ENCODE data around the gene RBFOX1.

DNA sequence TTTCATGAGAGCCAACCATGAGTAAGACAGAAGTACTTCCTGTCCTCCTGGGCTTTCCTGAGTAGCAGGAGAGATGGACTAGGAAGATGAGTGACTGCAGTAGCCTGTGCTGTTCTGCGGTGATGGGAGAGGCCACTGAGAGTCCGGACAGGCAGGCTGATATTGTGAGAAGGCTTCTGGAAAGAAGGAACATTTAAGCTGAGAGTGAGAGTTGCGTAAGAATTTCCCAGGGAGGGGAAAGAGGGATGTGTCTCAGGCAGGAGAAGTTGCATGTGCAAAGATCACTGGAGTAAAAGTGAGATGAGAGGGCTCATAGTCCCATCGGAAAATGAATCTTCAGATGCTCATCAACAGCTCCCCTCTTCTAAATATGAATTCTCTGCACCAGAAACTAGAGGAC is 258.3 kb downstream of the RBFOX1 start:
- TF ChIP-seq, protein P1, sequence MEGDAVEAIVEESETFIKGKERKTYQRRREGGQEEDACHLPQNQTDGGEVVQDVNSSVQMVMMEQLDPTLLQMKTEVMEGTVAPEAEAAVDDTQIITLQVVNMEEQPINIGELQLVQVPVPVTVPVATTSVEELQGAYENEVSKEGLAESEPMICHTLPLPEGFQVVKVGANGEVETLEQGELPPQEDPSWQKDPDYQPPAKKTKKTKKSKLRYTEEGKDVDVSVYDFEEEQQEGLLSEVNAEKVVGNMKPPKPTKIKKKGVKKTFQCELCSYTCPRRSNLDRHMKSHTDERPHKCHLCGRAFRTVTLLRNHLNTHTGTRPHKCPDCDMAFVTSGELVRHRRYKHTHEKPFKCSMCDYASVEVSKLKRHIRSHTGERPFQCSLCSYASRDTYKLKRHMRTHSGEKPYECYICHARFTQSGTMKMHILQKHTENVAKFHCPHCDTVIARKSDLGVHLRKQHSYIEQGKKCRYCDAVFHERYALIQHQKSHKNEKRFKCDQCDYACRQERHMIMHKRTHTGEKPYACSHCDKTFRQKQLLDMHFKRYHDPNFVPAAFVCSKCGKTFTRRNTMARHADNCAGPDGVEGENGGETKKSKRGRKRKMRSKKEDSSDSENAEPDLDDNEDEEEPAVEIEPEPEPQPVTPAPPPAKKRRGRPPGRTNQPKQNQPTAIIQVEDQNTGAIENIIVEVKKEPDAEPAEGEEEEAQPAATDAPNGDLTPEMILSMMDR (IDR thresholded peaks at IDR 0.05) = no peak
- TF ChIP-seq EZH2 (IDR thresholded peaks at IDR 0.05; ENCODE audit: borderline replicate concordance, insufficient read depth, low read depth, low read length, poor library complexity, severe bottlenecking) = no peak
